SK-N-SH treated with all-trans-retinoic acid at 6 μM for 48 hours (cell line): ENCODE measurements around the gene SLC38A3.

ENCODE experiments used
- ARNTL ChIP-seq: fragments of 450-650 bp; formaldehyde crosslinking; IDR thresholded peaks from 2 replicates; pipeline ENCODE4 v1.5.0; 2020; ENCODE audit warnings: low read depth, mild to moderate bottlenecking, moderate library complexity, borderline replicate concordance
- PPARA ChIP-seq: fragments of 250-450 bp; sonication (Bioruptor Pico); IDR thresholded peaks from 2 replicates; pipeline ENCODE4 v1.5.0; 2020; ENCODE audit warnings: mild to moderate bottlenecking, borderline replicate concordance
- ZFP30 ChIP-seq: fragments of 450-650 bp; formaldehyde crosslinking; IDR thresholded peaks from 2 replicates; pipeline ENCODE4 v1.5.0; 2022; ENCODE audit warnings: mild to moderate bottlenecking, moderate library complexity
- TF ChIP-seq, protein P1 (sequence below): fragments of 250-450 bp; sonication (Bioruptor Pico); IDR thresholded peaks from 2 replicates; pipeline ENCODE4 v1.8.0; 2020; ENCODE audit warnings: mild to moderate bottlenecking, moderate library complexity, borderline replicate concordance

DNA sequence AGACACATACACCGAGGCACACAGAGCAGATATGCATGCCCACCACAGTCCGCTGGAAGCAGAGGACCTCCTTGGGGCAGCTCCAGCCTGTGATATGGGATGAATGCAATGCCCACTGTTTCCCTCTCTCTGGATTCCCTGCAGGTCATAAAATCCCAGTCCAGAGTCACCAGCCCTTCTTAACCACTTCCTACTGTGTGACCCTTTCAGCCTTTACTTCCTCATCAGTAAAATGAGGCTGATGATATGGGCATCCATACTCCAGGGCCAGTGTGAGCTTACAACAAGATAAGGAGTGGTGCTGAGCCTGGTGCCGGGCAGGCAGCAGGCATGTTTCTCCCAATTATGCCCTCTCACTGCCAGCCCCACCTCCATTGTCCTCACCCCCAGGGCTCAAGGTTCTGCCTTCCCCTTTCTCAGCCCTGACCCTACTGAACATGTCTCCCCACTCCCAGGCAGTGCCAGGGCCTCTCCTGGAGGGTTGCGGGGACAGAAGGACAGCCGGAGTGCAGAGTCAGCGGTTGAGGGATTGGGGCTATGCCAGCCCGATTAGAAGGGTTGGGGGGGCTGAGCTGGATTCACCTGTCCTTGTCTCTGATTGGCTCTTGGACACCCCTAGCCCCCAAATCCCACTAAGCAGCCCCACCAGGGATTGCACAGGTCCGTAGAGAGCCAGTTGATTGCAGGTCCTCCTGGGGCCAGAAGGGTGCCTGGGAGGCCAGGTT is 14.0 kb upstream of the SLC38A3 start, which contains the start of gene GNAT1:
- no peak for TF ChIP-seq PPARA
- TF ChIP-seq ZFP30 (CRISPR knock-in tag): no peak
- TF ChIP-seq, protein P1, sequence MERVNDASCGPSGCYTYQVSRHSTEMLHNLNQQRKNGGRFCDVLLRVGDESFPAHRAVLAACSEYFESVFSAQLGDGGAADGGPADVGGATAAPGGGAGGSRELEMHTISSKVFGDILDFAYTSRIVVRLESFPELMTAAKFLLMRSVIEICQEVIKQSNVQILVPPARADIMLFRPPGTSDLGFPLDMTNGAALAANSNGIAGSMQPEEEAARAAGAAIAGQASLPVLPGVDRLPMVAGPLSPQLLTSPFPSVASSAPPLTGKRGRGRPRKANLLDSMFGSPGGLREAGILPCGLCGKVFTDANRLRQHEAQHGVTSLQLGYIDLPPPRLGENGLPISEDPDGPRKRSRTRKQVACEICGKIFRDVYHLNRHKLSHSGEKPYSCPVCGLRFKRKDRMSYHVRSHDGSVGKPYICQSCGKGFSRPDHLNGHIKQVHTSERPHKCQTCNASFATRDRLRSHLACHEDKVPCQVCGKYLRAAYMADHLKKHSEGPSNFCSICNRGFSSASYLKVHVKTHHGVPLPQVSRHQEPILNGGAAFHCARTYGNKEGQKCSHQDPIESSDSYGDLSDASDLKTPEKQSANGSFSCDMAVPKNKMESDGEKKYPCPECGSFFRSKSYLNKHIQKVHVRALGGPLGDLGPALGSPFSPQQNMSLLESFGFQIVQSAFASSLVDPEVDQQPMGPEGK (CRISPR knock-in tag): no peak
- no peak for TF ChIP-seq ARNTL (CRISPR knock-in tag)
